OCI-LY1 (cell line): ENCODE results near the gene LY6G5C.

Source experiments
- H2AFZ ChIP-seq: fragments of 200-600 bp; sonication (generic), shearing (Covaris generic); 2 replicates; pipeline ENCODE4 v1.6.0; 2014; ENCODE audit warnings: antibody characterized with exemption, mild to moderate bottlenecking, low read length
- H3F3A ChIP-seq: fragments of 200-600 bp; sonication (generic), shearing (Covaris generic); 2 replicates; pipeline ENCODE4 v1.6.0; 2014; ENCODE audit warnings: mild to moderate bottlenecking, antibody characterized with exemption, low read length, moderate library complexity; ENCODE audit not compliant: insufficient read depth
- H3K27ac ChIP-seq: fragments of 200-600 bp; sonication (generic); 2 replicates; pipeline ENCODE4 v1.5.1; 2014; ENCODE audit warnings: low read length, mixed run types, mild to moderate bottlenecking, low read depth; ENCODE audit not compliant: poor library complexity, severe bottlenecking
- H3K27me3 ChIP-seq: fragments of 200-600 bp; sonication (generic); 2 replicates; pipeline ENCODE4 v1.6.0; 2014; ENCODE audit warnings: antibody characterized with exemption, mild to moderate bottlenecking, low read length, moderate library complexity; ENCODE audit not compliant: insufficient read depth
- H3K36me3 ChIP-seq: fragments of 200-600 bp; sonication (generic); 2 replicates; pipeline ENCODE4 v1.6.1; 2014; ENCODE audit warnings: mild to moderate bottlenecking, antibody characterized with exemption, low read length, moderate library complexity, mixed read lengths; ENCODE audit not compliant: insufficient read depth
- H3K4me1 ChIP-seq: fragments of 200-600 bp; sonication (generic); 2 replicates; pipeline ENCODE4 v1.5.1; 2014; ENCODE audit warnings: mild to moderate bottlenecking, low read length, moderate library complexity; ENCODE audit not compliant: insufficient read depth, severe bottlenecking
- H3K4me2 ChIP-seq: fragments of 200-600 bp; sonication (generic), shearing (Covaris generic); 2 replicates; pipeline ENCODE4 v1.6.1; 2014; ENCODE audit warnings: low read length
- H3K4me3 ChIP-seq: fragments of 200-600 bp; sonication (generic); 2 replicates; pipeline ENCODE4 v1.5.1; 2014; ENCODE audit warnings: low read length, low read depth, mild to moderate bottlenecking, mixed read lengths; ENCODE audit not compliant: poor library complexity, severe bottlenecking
- H3K79me2 ChIP-seq: fragments of 200-600 bp; shearing (Covaris generic); 2 replicates; pipeline ENCODE4 v1.6.1; 2016; ENCODE audit warnings: mixed run types, low read length, mixed read lengths; ENCODE audit not compliant: insufficient read depth
- H3K9ac ChIP-seq: fragments of 200-600 bp; sonication (generic), shearing (Covaris generic); 2 replicates; pipeline ENCODE4 v1.6.1; 2014; ENCODE audit warnings: mild to moderate bottlenecking, low read length, mixed read lengths
- H3K9me2 ChIP-seq: fragments of 200-600 bp; sonication (generic), shearing (Covaris generic); 2 replicates; pipeline ENCODE4 v1.6.1; 2014; ENCODE audit warnings: low read depth, mild to moderate bottlenecking, low read length, mixed read lengths
- H3K9me3 ChIP-seq: fragments of 200-600 bp; shearing (Covaris generic); 2 replicates; pipeline ENCODE4 v1.6.1; 2014; ENCODE audit warnings: low read length, mixed read lengths
- H4K20me1 ChIP-seq: fragments of 200-600 bp; sonication (generic), shearing (Covaris generic); 2 replicates; pipeline ENCODE4 v1.6.0; 2016; ENCODE audit warnings: mild to moderate bottlenecking, low read length; ENCODE audit not compliant: insufficient read depth
- EZH2 ChIP-seq: fragments of 200-600 bp; sonication (generic), shearing (Covaris generic); IDR thresholded peaks from 2 replicates; pipeline ENCODE4 v1.8.0; 2017; ENCODE audit warnings: borderline replicate concordance, mixed run types, mild to moderate bottlenecking, antibody characterized with exemption, low read length, moderate library complexity, mixed read lengths
- TF ChIP-seq, protein P1 (sequence below): fragments of 200-600 bp; sonication (generic), shearing (Covaris generic); IDR thresholded peaks from 2 replicates; pipeline ENCODE4 v1.5.1; 2017; ENCODE audit warnings: mild to moderate bottlenecking, antibody characterized with exemption, low read length, moderate library complexity, mixed read lengths

The LY6G5C gene

GRCh38 chr6:31715022-31715958 is 34.4 kb upstream of the LY6G5C start, which contains the start of gene LY6G6D:
TSS of gene LY6G6D (plus strand) at chr6:31715348. CDS start at chr6:31715356, 8 bp downstream.
- H3K27me3 ChIP-seq: peaks cover 10% of the 10 kb centered on the region; the same call in 1 of the 2 replicates
- no peaks in the 10 kb centered on the region for H3K9me3 ChIP-seq
- no peak within 1 kb of the TSS for H3K4me3 ChIP-seq
- no peak within 1 kb of the TSS for H3K4me2 ChIP-seq
- no peak within 1 kb of the TSS for H3K9ac ChIP-seq
- H3K4me1 ChIP-seq: no peaks in the 10 kb centered on the region
- H3K36me3 ChIP-seq: no peaks in the 10 kb centered on the region
- H2AFZ ChIP-seq: no peak within 1 kb of the TSS
- H3F3A ChIP-seq: 0 out of 2 replicates have a peak, but pooled peaks cover 4% of the 10 kb centered on the region
- no peak within 1 kb of the TSS for H3K27ac ChIP-seq
- no peaks in the 10 kb centered on the region for H3K9me2 ChIP-seq
- TF ChIP-seq EZH2: no peak
- TF ChIP-seq, protein P1, sequence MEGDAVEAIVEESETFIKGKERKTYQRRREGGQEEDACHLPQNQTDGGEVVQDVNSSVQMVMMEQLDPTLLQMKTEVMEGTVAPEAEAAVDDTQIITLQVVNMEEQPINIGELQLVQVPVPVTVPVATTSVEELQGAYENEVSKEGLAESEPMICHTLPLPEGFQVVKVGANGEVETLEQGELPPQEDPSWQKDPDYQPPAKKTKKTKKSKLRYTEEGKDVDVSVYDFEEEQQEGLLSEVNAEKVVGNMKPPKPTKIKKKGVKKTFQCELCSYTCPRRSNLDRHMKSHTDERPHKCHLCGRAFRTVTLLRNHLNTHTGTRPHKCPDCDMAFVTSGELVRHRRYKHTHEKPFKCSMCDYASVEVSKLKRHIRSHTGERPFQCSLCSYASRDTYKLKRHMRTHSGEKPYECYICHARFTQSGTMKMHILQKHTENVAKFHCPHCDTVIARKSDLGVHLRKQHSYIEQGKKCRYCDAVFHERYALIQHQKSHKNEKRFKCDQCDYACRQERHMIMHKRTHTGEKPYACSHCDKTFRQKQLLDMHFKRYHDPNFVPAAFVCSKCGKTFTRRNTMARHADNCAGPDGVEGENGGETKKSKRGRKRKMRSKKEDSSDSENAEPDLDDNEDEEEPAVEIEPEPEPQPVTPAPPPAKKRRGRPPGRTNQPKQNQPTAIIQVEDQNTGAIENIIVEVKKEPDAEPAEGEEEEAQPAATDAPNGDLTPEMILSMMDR: no peak
- no peaks in the 10 kb centered on the region for H4K20me1 ChIP-seq
- no peaks in the 10 kb centered on the region for H3K79me2 ChIP-seq

DNA sequence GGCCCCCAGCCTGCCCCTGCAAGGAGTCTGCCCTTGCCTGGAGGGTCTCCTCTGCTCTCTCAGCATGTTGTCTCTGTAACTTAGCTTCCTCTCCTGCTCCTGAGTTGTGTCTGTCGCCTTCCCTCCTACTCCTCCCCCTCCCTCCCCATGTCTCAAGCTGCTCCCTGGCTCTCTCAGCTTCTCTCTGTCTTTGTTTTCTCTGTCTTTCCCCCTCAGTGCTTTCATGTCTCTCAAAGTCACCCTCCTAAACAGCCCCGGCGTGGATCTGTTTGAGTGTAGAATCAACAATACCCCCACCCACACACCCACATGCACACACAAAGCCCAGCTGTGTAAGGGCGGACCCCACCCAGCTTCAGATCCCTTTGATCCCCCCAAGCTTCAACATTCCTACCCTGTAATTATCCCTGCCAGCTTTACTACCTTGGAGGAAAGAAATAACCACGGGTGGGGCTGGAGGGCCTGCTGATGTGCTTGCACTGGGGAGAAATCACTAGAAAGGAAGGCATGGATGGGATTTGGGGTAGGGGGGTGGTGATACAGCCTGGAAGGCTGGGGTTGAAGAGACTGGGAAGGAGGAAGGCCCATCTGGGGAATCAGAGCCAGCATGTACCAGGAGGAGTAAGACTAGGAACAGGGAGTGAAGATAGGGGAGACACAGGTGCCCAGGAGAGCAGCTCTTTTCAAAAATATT is 33.3 kb upstream of the LY6G5C start:
- H3K27me3 ChIP-seq: peaks cover 10% of the 10 kb centered on the region; the same call in 1 of the 2 replicates
- no peak overlapping the region for H3K27ac ChIP-seq
- H3K79me2 ChIP-seq: no peaks in the 10 kb centered on the region
- no peaks in the 10 kb centered on the region for H4K20me1 ChIP-seq
- H3K36me3 ChIP-seq: no peaks in the 10 kb centered on the region
- TF ChIP-seq, protein P1: no peak
- TF ChIP-seq EZH2: no peak
- 0 out of 2 replicates have a peak, but pooled peaks cover 4% of the 10 kb centered on the region for H3F3A ChIP-seq
- no peaks in the 10 kb centered on the region for H3K4me1 ChIP-seq
- no peak overlapping the region for H2AFZ ChIP-seq
- H3K4me3 ChIP-seq: no peak overlapping the region
- no peaks in the 10 kb centered on the region for H3K9me2 ChIP-seq
- no peak overlapping the region for H3K4me2 ChIP-seq
- H3K9me3 ChIP-seq: no peaks in the 10 kb centered on the region
- no peak overlapping the region for H3K9ac ChIP-seq

DNA sequence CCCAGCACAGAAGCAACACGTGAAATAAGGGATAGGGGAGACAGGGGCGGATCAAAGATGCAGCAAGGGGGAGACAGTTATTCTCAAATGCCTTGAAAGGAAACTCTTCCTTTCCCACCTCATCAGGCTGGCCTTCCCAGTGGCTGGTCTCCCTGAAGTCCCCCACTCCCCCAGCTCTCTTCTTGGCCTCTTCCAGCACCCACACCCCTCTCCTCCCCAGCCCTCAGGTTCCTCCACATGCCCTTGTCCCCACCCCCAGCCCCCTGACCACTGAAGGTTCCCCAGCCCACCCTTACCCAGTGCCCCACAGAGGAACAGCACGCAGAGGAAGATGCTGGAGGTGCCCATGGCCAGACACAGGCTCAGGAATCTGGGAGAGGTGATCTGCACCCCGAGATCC is 32.6 kb upstream of the LY6G5C start:
- Histone ChIP-seq H3K27ac (no peak overlapping the region), H3K4me3 (no peak overlapping the region), H2AFZ (no peak overlapping the region), H3K27me3 (peaks cover 10% of the 10 kb centered on the region; the same call in 1 of the 2 replicates), H3K9me3 (no peaks in the 10 kb centered on the region), H3K36me3 (no peaks in the 10 kb centered on the region), H4K20me1 (no peaks in the 10 kb centered on the region), H3K9me2 (no peaks in the 10 kb centered on the region), H3K4me1 (no peaks in the 10 kb centered on the region), H3F3A (0 out of 2 replicates have a peak, but pooled peaks cover 4% of the 10 kb centered on the region), H3K4me2 (no peak overlapping the region), H3K9ac (no peak overlapping the region), H3K79me2 (no peaks in the 10 kb centered on the region)
- TF ChIP-seq EZH2: no peak
- TF ChIP-seq, protein P1: no peak
